Measurements from ENCODE around the gene BPI.
"Not testable (repeated sequence)": the region's sequence is repeated elsewhere in the genome, so short reads cannot be mapped to it uniquely, and the experiment has no call there.

Gene BPI

GRCh38 chr20:38336726-38337125 lies 32.8 kb downstream of the BPI start:
- DNase-seq (ENCODE audit: low spot score), result no peak

DNA sequence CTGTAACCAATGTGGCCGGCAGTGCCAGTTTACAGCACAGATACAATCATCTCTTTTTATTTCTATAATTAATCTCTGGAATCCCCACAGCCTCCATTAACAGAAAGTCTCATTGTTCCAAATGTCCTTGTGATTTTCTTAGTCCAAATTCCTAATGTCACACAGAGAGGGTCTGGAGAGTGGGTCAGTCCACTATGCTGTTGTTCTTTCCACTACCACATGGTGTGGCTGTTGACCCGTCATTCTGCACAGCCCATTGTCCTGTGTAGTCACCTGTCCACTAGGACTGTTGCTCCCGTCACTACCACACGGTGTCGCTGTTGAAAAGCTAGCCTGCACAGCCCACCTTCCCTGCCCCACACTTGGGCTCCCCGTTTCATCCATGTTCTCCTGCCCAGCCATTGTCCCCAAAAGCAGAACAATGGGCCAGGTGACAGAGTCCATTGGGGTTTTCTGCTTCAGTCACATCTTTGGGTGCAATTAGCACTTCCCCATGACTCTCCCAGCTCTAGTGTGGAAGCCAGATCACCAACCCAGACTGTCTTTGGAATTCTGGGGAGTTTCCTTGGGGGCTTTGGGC lies 33.7 kb downstream of the BPI start:
- peak; percentile 87 for DNase-seq (ENCODE audit: low spot score)

GRCh38 chr20:38338849-38339520 lies 35.0 kb downstream of the BPI start:
- no peak for DNase-seq (ENCODE audit: low spot score)

DNA sequence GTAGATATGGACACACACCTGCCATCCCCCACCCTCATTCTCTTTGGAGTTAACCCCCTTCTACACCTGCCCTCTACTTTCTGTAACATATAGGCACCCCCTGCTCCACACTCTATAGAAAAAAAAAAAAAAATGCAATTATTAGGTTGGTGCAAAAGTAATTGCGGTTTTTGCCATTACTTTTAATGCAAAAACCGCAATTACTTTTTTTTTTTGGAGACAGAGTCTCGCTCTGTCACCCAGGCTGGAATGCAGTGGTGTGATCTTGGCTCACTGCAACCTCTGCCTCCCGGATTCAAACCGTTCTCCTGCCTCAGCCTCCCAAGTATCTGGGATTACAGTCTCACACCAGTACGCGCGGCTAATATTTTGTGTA lies 35.6 kb downstream of the BPI start:
- not testable (repeated sequence) for DNase-seq (ENCODE audit: low spot score)

GRCh38 chr20:38339997-38340396 lies 36.0 kb downstream of the BPI start:
- DNase-seq (ENCODE audit: low spot score), result no peak

GRCh38 chr20:38340693-38341092 lies 36.7 kb downstream of the BPI start:
- DNase-seq (ENCODE audit: low spot score), result no peak

- DNase-seq (ENCODE audit: low spot score), result no peak
Observed at GRCh38 chr20:38342216-38342615, 38.3 kb downstream of the BPI start.

- no peak for DNase-seq (ENCODE audit: low spot score)
Observed at GRCh38 chr20:38342713-38343310, 38.9 kb downstream of the BPI start.

DNA sequence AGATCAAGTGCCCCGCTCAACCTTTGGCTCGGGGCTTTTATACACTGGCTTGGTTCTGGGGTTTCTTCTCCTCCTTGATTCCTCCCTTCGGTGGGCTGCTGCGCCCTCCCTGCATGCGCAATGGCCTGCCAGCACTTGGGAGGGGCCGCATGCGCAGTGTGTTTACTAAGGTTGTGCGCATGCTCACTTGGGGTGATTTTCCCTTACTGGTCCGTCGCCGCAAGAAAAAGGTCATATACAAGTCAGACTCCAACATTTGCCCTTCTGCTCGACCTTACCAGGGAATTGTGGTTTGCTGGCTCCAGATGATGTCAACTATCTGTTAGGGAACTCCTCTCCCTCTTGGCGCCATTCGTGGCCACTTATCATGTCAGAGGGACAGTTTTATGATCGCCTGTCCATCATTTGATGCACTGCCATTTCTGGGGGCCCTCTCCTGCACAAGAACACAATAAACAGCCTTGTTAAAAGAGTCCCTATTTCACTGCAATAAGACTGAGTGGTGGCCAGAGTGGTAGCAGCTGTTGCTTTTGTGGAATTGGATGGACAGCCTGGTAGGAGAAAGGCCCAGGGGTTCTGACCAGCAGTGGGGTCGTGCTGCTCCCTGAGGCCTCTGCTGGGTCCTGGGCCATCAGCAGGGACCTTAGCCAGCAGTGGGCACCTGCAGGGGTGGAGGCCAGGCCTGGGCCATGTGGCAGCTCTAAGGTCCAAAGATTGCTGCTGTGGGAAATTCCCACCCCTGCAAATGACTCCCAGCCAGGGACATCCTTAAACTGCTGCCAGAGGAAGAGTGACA lies 39.6 kb downstream of the BPI start:
- no peak for DNase-seq (ENCODE audit: low spot score)

- no peak for DNase-seq (ENCODE audit: low spot score)
Observed at GRCh38 chr20:38344107-38344701, 40.2 kb downstream of the BPI start.

DNA sequence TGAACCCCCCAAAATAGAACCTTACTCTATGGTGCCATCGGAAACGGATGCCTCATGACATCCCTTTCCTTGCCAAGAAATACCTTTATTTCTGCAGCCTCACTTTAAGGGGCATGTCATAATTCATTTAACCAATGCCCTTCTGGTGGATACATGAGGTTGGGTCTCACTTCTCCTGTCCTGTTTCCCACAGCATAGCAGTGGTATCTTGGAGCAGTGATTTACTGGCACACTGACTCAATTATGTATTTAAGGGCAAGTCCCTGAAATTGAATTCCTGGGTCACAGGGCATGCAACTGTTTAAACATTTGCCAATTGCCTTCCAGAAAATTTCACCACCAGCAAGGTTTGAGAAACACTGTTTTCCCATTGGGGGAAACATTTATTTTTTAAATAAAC lies 41.7 kb downstream of the BPI start:
- no peak for DNase-seq (ENCODE audit: low spot score)

DNA sequence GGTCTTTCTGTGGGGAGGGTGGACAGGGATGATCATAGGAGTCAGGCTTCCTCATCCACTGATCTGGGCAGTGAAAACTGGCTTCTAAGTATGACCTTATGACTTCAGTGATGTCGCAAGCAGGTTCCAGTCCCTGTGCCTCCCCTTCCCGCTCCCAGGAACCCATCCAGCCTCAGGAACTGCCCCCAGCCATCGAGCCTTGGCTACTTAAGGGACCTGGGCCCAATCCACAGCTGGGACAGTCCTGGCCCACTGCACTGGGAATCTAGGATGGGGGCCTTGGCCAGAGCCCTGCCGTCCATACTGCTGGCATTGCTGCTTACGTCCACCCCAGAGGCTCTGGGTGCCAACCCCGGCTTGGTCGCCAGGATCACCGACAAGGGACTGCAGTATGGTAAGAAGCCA lies 42.3 kb downstream of the BPI start, which contains the start of gene LBP:
LBP (plus strand) TSS at position 236 of the 405 bp plus-strand sequence; CDS start at position 271, 35 bp downstream.
- DNase-seq (ENCODE audit: low spot score), result no peak

- DNase-seq (ENCODE audit: low spot score), result no peak
Observed at GRCh38 chr20:38346741-38347140, 42.8 kb downstream of the BPI start.

DNA sequence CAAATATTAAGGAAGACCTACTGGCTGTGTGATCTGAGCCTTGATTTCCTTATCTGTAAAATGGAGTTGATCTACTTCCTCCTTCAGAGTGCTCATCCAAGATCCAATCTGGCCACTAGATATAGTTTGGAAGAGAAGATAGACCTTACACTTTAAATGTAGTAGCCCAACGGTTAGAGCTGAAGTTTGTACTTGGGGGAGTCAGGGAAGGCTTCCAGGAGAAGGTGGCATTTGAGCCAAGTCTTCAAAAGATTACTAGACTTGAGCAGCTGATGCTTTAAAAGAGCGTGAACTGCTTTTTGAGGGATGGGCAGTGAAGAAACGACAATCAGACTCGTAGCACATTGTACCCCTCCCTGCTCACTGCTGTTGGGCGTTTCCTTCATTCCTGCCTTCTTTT lies 45.9 kb downstream of the BPI start:
- no peak for DNase-seq (ENCODE audit: low spot score)

DNA sequence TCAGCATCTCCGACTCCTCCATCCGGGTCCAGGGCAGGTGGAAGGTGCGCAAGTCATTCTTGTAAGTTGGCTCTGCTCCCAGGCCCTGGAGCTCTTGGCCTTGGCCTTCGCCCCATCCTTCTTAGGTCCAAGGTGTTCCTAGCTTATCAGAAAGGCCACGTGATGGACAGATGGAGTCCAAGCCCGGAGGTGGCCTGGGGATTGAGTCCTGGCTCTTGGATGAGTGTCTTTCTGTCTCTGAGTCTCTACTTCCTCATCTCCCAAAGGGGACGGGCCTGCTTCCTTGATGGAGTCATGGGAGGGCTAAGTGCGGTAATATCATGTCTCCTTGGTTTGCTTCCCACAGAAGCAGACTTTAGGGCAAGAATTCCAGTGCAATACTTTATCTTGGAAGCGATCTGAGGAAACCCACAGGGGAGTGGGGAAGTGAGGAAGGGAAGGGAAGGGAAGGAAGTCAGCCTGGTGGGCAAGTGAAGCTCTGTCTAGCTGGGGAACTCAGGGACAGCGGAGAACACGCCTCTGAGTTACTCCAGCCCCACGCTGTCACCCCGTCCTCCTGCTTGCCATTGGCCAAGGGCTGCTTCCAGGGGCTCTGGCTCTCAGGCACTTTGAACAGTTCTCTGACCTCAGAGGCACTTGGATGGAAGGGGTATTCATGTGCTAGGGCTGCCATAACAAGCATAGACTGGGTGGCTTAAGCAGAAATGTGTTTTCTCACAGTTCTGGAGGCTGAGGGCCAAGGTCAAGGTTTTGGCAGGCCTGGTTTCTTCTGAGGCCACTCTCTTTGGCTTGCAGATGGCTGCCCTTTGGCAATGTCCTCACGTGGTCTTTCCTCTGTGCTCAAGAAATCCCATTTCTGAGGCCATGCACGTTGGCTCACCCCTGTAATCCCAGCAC lies 47.2 kb downstream of the BPI start:
- no peak for DNase-seq (ENCODE audit: low spot score)

DNA sequence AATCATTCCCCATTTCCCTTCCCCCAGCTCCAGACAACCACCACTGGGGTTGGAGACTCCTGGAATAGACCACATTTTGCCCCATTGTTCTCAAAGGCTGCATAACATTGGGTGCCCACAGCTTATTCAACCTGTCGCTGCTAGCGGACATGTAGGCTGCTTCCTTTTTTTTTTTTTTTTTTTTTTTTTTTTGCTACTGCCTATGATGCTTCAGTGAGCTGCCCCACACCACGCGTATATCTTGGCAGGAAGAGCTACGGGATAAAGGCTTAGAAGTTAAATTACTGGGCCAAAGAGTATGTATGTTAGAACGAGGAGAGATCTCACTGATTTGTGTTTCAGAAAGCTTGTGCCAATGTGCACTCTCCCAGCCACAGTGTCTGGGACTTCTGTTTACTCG lies 49.4 kb downstream of the BPI start:
- no peak for DNase-seq (ENCODE audit: low spot score)

DNA sequence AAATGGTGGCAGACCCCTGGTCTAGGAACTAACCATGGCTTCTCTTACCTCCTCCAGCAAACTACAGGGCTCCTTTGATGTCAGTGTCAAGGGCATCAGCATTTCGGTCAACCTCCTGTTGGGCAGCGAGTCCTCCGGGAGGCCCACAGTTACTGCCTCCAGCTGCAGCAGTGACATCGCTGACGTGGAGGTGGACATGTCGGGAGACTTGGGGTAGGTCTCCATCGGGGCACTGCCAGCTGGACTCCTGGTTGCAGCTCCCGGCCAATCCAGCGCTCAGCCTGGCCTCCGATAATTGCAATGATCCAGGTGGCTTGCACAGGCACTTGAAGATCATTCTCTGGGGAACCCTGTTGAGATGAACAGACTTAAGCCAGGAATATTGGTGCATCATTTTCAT lies 50.3 kb downstream of the BPI start:
- DNase-seq (ENCODE audit: low spot score), result no peak

DNA sequence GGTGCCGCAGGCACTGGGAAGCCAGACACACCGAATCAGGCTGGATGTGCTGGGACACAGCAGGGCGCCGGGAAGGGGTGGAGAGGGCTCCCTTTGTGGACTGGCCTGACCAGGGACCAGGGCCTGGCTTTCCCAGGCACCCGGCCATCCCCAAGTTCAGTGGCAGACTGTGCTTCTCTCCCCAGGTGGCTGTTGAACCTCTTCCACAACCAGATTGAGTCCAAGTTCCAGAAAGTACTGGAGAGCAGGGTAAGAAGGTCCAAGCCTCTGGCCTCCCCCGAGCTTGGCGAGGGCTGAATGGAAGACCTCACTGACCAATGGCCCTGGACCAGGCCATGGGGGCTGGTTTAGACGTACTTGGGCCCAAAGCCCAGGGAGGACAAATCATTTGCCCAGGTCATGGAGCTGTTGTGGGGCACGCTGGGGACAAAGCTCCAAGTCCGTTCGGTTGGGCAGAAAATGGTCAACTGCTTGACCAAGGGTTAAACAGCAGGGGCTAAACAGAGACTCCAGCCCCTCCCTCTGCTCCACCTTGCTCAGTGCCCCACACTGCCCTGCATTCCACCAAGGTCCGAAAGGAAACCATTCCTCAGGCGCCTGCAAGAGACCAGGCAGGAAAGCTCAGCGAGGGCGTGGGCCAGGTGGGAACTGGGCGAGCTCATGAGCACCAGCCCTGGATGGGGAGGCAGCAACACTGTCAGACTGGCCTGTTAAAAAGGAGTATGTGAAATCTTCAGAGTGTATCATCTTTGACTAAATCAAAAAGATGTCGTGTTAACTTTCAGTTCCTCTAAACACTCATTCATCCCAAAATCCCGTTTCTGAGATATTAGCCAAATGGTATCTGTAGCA lies 51.4 kb downstream of the BPI start:
- peak; percentile 57 for DNase-seq (ENCODE audit: low spot score)

- DNase-seq (ENCODE audit: low spot score), result no peak
Observed at GRCh38 chr20:38357653-38358207, 53.8 kb downstream of the BPI start.

DNA sequence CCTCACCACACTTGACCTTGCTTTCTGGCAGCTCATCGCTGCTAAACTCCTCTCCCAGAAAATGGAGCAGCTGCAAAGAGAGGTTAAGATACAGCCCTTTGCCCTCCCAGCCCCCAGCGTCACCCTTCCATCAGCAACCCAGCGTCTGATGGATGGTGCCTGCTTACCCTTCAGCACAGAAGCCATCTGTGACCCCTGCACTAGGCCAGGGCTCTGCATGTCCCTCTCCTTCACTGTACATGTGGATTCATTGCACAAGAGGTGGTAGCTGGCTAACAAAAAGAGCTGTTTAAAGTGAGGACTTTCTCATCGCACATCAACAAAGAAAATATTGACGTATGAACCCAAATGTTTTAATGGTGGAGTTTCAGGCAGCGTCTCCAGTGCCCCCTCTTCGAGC lies 54.6 kb downstream of the BPI start:
- DNase-seq (ENCODE audit: low spot score), result no peak
